DOHH2 (cell line): Measurements from ENCODE around the gene APH1B.

Source experiments
- H3F3A ChIP-seq: fragments of 200-600 bp; sonication (generic), shearing (Covaris generic); 2 replicates; pipeline ENCODE4 v1.6.0; 2016; ENCODE audit warnings: antibody characterized with exemption, mild to moderate bottlenecking; ENCODE audit not compliant: control insufficient read depth, insufficient read depth
- H3K27ac ChIP-seq: fragments of 200-600 bp; sonication (generic); 2 replicates; pipeline ENCODE4 v1.5.1; 2014; ENCODE audit warnings: low read depth, mild to moderate bottlenecking, low read length, moderate library complexity
- H3K27me3 ChIP-seq: fragments of 200-600 bp; sonication (generic); 2 replicates; pipeline ENCODE4 v1.6.1; 2014; ENCODE audit warnings: mild to moderate bottlenecking, low read length, mixed read lengths; ENCODE audit not compliant: control insufficient read depth
- H3K36me3 ChIP-seq: fragments of 200-600 bp; sonication (generic); 2 replicates; pipeline ENCODE4 v1.6.1; 2014; ENCODE audit warnings: mild to moderate bottlenecking, low read length, moderate library complexity, mixed read lengths; ENCODE audit not compliant: control insufficient read depth
- H3K4me1 ChIP-seq: fragments of 200-600 bp; sonication (generic); 2 replicates; pipeline ENCODE4 v1.6.1; 2014; ENCODE audit warnings: mild to moderate bottlenecking, low read length, mixed read lengths; ENCODE audit not compliant: control insufficient read depth
- H3K4me2 ChIP-seq: fragments of 200-600 bp; sonication (generic); 2 replicates; pipeline ENCODE4 v1.6.0; 2014; ENCODE audit warnings: mild to moderate bottlenecking, low read length, moderate library complexity
- H3K4me3 ChIP-seq: fragments of 200-600 bp; sonication (generic); 2 replicates; pipeline ENCODE4 v1.5.1; 2014; ENCODE audit warnings: mild to moderate bottlenecking, low read length, mixed read lengths
- H3K79me2 ChIP-seq: fragments of 200-600 bp; sonication (generic); 2 replicates; pipeline ENCODE4 v1.6.1; 2014; ENCODE audit warnings: mild to moderate bottlenecking, low read length, mixed read lengths; ENCODE audit not compliant: control insufficient read depth
- H3K9me2 ChIP-seq: fragments of 200-600 bp; sonication (generic); replicated peaks from 2 replicates; pipeline ENCODE4 v1.6.1; 2014; ENCODE audit warnings: mild to moderate bottlenecking, low read length, mixed read lengths; ENCODE audit not compliant: control insufficient read depth
- H3K9me3 ChIP-seq: fragments of 200-600 bp; sonication (generic); 2 replicates; pipeline ENCODE4 v1.6.1; 2014; ENCODE audit warnings: antibody characterized with exemption, low read length, mixed read lengths; ENCODE audit not compliant: control insufficient read depth, insufficient read depth
- H4K20me1 ChIP-seq: fragments of 200-600 bp; sonication (generic); 2 replicates; pipeline ENCODE4 v1.6.0; 2014; ENCODE audit warnings: low read depth, mild to moderate bottlenecking, antibody characterized with exemption, low read length, moderate library complexity; ENCODE audit not compliant: control insufficient read depth, insufficient read depth
- EZH2phosphoT487 ChIP-seq: fragments of 200-600 bp; sonication (generic); IDR thresholded peaks from 2 replicates; pipeline ENCODE4 v1.6.1; 2017; ENCODE audit warnings: borderline replicate concordance, mild to moderate bottlenecking, antibody characterized with exemption, low read length, moderate library complexity, mixed read lengths
- TF ChIP-seq, protein P1 (sequence below): fragments of 200-600 bp; sonication (generic); IDR thresholded peaks from one replicate; pipeline ENCODE4 v1.5.1; 2014; ENCODE audit warnings: antibody characterized with exemption, mild to moderate bottlenecking, low read depth, low read length; ENCODE audit not compliant: poor library complexity, severe bottlenecking

APH1B gene

GRCh38 chr15:63244976-63245645 is 32.3 kb upstream of the APH1B start:
- no peak for TF ChIP-seq EZH2phosphoT487
- TF ChIP-seq, protein P1, sequence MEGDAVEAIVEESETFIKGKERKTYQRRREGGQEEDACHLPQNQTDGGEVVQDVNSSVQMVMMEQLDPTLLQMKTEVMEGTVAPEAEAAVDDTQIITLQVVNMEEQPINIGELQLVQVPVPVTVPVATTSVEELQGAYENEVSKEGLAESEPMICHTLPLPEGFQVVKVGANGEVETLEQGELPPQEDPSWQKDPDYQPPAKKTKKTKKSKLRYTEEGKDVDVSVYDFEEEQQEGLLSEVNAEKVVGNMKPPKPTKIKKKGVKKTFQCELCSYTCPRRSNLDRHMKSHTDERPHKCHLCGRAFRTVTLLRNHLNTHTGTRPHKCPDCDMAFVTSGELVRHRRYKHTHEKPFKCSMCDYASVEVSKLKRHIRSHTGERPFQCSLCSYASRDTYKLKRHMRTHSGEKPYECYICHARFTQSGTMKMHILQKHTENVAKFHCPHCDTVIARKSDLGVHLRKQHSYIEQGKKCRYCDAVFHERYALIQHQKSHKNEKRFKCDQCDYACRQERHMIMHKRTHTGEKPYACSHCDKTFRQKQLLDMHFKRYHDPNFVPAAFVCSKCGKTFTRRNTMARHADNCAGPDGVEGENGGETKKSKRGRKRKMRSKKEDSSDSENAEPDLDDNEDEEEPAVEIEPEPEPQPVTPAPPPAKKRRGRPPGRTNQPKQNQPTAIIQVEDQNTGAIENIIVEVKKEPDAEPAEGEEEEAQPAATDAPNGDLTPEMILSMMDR = no peak
- Histone ChIP-seq H3K36me3 (peaks cover 23% of the 10 kb centered on the region), H4K20me1 (no peaks in the 10 kb centered on the region), H3K9me2 (no peaks in the 10 kb centered on the region), H3K79me2 (no peaks in the 10 kb centered on the region), H3K27me3 (no peaks in the 10 kb centered on the region), H3K4me1 (peaks cover 17% of the 10 kb centered on the region), H3K9me3 (no peaks in the 10 kb centered on the region), H3K27ac (no peak overlapping the region), H3K4me2 (no peak overlapping the region), H3F3A (no peaks in the 10 kb centered on the region), H3K4me3 (no peak overlapping the region)

- no peak overlapping the region for H3K27ac ChIP-seq
These were observed 30.5 kb upstream of the APH1B start for GRCh38 chr15:63246691-63247469.

DNA sequence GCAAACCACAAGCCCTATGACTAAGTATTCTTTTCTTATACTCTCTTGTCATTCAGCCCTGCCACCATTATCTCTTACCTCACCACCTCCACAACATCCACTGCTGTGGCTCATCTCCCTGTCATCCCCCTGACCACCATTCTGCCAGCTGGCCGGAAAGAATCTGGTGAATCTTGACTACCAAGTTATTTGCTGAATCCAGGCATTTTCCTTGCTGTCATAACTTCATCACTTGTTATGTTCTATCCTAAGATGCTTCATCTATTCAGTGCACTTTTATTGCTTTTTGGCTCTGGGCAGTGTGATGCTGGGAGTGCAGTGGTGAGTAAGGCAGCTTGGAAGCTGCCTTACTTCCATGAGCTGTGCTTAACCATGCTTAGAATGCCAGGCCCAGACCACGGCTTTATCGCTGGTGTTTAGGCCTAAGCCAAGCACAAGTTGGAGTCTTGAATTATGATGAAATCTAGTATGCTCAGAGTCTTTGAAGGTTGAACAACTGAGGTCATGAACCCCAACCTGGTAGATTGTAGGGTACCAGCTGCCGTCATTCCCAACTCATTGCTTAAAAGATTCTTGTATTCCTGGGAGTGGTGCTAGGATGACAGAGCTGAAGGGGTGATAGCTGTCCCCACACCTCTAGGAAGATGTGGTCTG is 27.0 kb upstream of the APH1B start:
- H3K27ac ChIP-seq = no peak overlapping the region
- H3K4me1 ChIP-seq = no peaks in the 10 kb centered on the region

More at GRCh38 chr15:63246691-63247469, 30.5 kb upstream of the APH1B start:
- Histone ChIP-seq H3K4me1 (peaks cover 17% of the 10 kb centered on the region), H3K36me3 (peaks cover 25% of the 10 kb centered on the region), H3K9me3 (no peaks in the 10 kb centered on the region), H3F3A (no peaks in the 10 kb centered on the region), H3K27me3 (no peaks in the 10 kb centered on the region), H4K20me1 (no peaks in the 10 kb centered on the region), H3K9me2 (no peaks in the 10 kb centered on the region), H3K79me2 (no peaks in the 10 kb centered on the region), H3K4me3 (no peak overlapping the region), H3K4me2 (no peak overlapping the region)
- TF ChIP-seq EZH2phosphoT487 = no peak
- TF ChIP-seq, protein P1 = no peak

More for the DNA sequence above, 27.0 kb upstream of the APH1B start:
- H3K36me3 ChIP-seq = peaks cover 22% of the 10 kb centered on the region
- TF ChIP-seq, protein P1 = no peak
- TF ChIP-seq EZH2phosphoT487 = no peak
- no peaks in the 10 kb centered on the region for H3K9me2 ChIP-seq
- no peaks in the 10 kb centered on the region; the same call in 1 of the 2 replicates for H3F3A ChIP-seq
- H3K9me3 ChIP-seq = no peaks in the 10 kb centered on the region
- no peak overlapping the region for H3K4me2 ChIP-seq
- no peaks in the 10 kb centered on the region for H4K20me1 ChIP-seq
- no peaks in the 10 kb centered on the region for H3K79me2 ChIP-seq
- no peaks in the 10 kb centered on the region for H3K27me3 ChIP-seq
- H3K4me3 ChIP-seq = no peak overlapping the region
